Caco-2 (cell line): ENCODE measurements around the gene PHC3. TPM values are rescaled to one million over a fixed set of nuclear protein-coding genes. Genes with fewer than 3 reads are reported as not detected.

Experiments used
- BruUV-seq: library from RNA; stranded (reverse); fragments of 400-500 nt; replicated peaks from 2 replicates; lab custom pipeline; 2021; lab: Mats Ljungman, UMichigan
- CTCF ChIA-PET: fragments of 300-600 bp; sonication (Branson Sonifier 250); formaldehyde crosslinking; loops from one replicate; lab custom pipeline; 2022; ENCODE audit warnings: antibody characterized with exemption; lab: Charles Lee
- POLR2A ChIA-PET: fragments of 300-600 bp; sonication (Branson Sonifier 250); formaldehyde crosslinking; loops from one replicate; lab custom pipeline; 2022; ENCODE audit warnings: antibody characterized with exemption; lab: Charles Lee
- DNase-seq, 2 experiments: peaks; one replicate each; pipeline versions ENCODE4 v3.0.0 to v3.0.0-alpha.2; 2020 to 2022
- H3K27me3 ChIP-seq: replicated peaks from 2 replicates; pipeline ENCODE4 v1.6.0; 2011; ENCODE audit warnings: low read length; ENCODE audit not compliant: control insufficient read depth, insufficient read depth
- H3K36me3 ChIP-seq: 2 replicates; pipeline ENCODE4 v1.5.1; 2011; ENCODE audit warnings: low read length; ENCODE audit not compliant: control insufficient read depth, insufficient read depth
- H3K4me1 ChIP-seq: fragments of 250-450 bp; sonication (Bioruptor Pico); 2 replicates; pipeline ENCODE4 v1.5.1; 2020; ENCODE audit warnings: mild to moderate bottlenecking
- H3K4me3 ChIP-seq: 2 replicates; pipeline ENCODE4 v1.5.1; 2011; ENCODE audit warnings: low read depth, mild to moderate bottlenecking, control low read depth, low read length
- H3K9me3 ChIP-seq: fragments of 250-450 bp; sonication (Bioruptor Pico); 2 replicates; pipeline ENCODE4 v1.5.1; 2020; ENCODE audit warnings: mild to moderate bottlenecking, moderate library complexity
- H3K27ac Mint-ChIP-seq: one replicate; pipeline ENCODE4 v1.8.0; 2022; ENCODE audit warnings: mixed read lengths; ENCODE audit not compliant: unreplicated experiment
- H3K27me3 Mint-ChIP-seq: one replicate; pipeline ENCODE4 v1.8.0; 2022; ENCODE audit warnings: mixed read lengths; ENCODE audit not compliant: insufficient read depth, unreplicated experiment
- H3K36me3 Mint-ChIP-seq: one replicate; pipeline ENCODE4 v1.8.0; 2022; ENCODE audit warnings: mild to moderate bottlenecking, mixed read lengths; ENCODE audit not compliant: insufficient read depth, unreplicated experiment
- H3K4me1 Mint-ChIP-seq: one replicate; pipeline ENCODE4 v1.8.0; 2022; ENCODE audit warnings: low read depth, mixed read lengths; ENCODE audit not compliant: unreplicated experiment
- H3K4me3 Mint-ChIP-seq: one replicate; pipeline ENCODE4 v1.8.0; 2022; ENCODE audit warnings: mild to moderate bottlenecking, moderate library complexity, mixed read lengths; ENCODE audit not compliant: unreplicated experiment
- H3K9me3 Mint-ChIP-seq: one replicate; pipeline ENCODE4 v1.8.0; 2022; ENCODE audit warnings: mixed read lengths; ENCODE audit not compliant: unreplicated experiment
- intact Hi-C: fragments of 100-400 bp; cut with micrococcal nuclease; formaldehyde crosslinking; loops from one replicate; pipeline ENCODE4 v1.10.0; 2022; ENCODE audit not compliant: unreplicated experiment
- total RNA-seq: library from RNA; stranded (reverse); gene quantifications from 2 replicates; pipeline ENCODE4 v1.2.3, GENCODE V29; 2022
- TF ChIP-seq, protein P1 (sequence below), 2 experiments: fragments of 200-600 bp in 1 of 2; IDR thresholded peaks; 1 replicate in 1 of 2; 2 replicates in 1 of 2; pipeline versions ENCODE4 v1.5.1 to v1.8.0; 2011 to 2022; ENCODE audit warnings: antibody characterized with exemption in 1 of 2, control low read depth in 1 of 2, inconsistent platforms in 1 of 2, low read depth in 1 of 2, low read length in 1 of 2, mild to moderate bottlenecking in 1 of 2, moderate library complexity in 1 of 2; ENCODE audit not compliant: insufficient read depth in 1 of 2, severe bottlenecking in 1 of 2, unreplicated experiment in 1 of 2

The PHC3 gene
- total RNA-seq, 1 experiment from 2014 or later, result 29.8 TPM

GRCh38 chr3:170137986-170138385 is 43.5 kb downstream of the PHC3 start:
- Mint-ChIP-seq H3K4me3 (no peak overlapping the region), H3K9me3 (no peaks in the 10 kb centered on the region), H3K27me3 (no peaks in the 10 kb centered on the region), H3K36me3 (peaks cover 21% of the 10 kb centered on the region), H3K27ac (no peak overlapping the region), H3K4me1 (peaks cover 10% of the 10 kb centered on the region)
- Histone ChIP-seq H3K4me3 (no peak overlapping the region), H3K36me3 (no peaks in the 10 kb centered on the region), H3K9me3 (no peaks in the 10 kb centered on the region), H3K27me3 (no peaks in the 10 kb centered on the region), H3K4me1 (peaks cover 8% of the 10 kb centered on the region; the same call in 1 of the 2 replicates)
- BruUV-seq, result no TSS peak
- intact Hi-C loops, result no loop called here
- TF ChIP-seq, protein P1, sequence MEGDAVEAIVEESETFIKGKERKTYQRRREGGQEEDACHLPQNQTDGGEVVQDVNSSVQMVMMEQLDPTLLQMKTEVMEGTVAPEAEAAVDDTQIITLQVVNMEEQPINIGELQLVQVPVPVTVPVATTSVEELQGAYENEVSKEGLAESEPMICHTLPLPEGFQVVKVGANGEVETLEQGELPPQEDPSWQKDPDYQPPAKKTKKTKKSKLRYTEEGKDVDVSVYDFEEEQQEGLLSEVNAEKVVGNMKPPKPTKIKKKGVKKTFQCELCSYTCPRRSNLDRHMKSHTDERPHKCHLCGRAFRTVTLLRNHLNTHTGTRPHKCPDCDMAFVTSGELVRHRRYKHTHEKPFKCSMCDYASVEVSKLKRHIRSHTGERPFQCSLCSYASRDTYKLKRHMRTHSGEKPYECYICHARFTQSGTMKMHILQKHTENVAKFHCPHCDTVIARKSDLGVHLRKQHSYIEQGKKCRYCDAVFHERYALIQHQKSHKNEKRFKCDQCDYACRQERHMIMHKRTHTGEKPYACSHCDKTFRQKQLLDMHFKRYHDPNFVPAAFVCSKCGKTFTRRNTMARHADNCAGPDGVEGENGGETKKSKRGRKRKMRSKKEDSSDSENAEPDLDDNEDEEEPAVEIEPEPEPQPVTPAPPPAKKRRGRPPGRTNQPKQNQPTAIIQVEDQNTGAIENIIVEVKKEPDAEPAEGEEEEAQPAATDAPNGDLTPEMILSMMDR (IDR thresholded peaks at IDR 0.05; ENCODE audit: insufficient read depth in 1 of 2, low read depth in 1 of 2, low read length in 1 of 2, severe bottlenecking in 1 of 2, unreplicated experiment in 1 of 2), result no peak
- CTCF ChIA-PET, result no interaction called here
- DNase-seq, result no peak
- POLR2A ChIA-PET, result no interaction called here

- BruUV-seq, result no TSS peak
- Mint-ChIP-seq H3K27ac (no peak overlapping the region), H3K9me3 (no peaks in the 10 kb centered on the region), H3K4me1 (peaks cover 10% of the 10 kb centered on the region), H3K27me3 (no peaks in the 10 kb centered on the region), H3K36me3 (peaks cover 40% of the 10 kb centered on the region), H3K4me3 (no peak overlapping the region)
- Histone ChIP-seq H3K9me3 (no peaks in the 10 kb centered on the region), H3K4me3 (no peak overlapping the region), H3K27me3 (no peaks in the 10 kb centered on the region), H3K36me3 (peaks cover 5% of the 10 kb centered on the region; the same call in 1 of the 2 replicates), H3K4me1 (peaks cover 8% of the 10 kb centered on the region; the same call in 1 of the 2 replicates)
- TF ChIP-seq, protein P1 (IDR thresholded peaks at IDR 0.05; ENCODE audit: insufficient read depth in 1 of 2, low read depth in 1 of 2, low read length in 1 of 2, severe bottlenecking in 1 of 2, unreplicated experiment in 1 of 2), result no peak
- intact Hi-C loops, result no loop called here
- ChIA-PET CTCF (no interaction called here), POLR2A (no interaction called here)
- DNase-seq, result no peak
These were observed 49.2 kb downstream of the PHC3 start for GRCh38 chr3:170132335-170132734.

DNA sequence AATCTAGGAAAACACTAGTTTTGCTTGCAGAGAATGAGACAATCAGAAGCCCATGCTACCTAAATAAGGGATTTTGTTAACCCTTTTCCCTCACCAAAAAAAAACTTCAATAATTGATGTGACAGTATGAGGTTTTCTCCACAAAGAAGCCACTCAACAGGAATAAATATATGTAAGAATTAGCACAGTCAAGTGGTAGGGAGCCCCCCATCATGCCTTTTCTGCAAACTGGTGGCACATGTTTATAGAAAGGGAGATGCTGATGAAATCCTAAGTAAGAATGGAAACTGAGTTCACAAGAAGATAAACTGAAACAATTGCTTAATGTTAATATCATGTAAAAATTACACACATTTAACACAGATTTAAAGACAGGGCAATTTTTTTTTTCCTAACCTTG is 51.0 kb downstream of the PHC3 start:
- Mint-ChIP-seq H3K4me3 (no peak overlapping the region), H3K4me1 (peaks cover 5% of the 10 kb centered on the region), H3K27me3 (no peaks in the 10 kb centered on the region), H3K27ac (no peak overlapping the region), H3K36me3 (peaks cover 31% of the 10 kb centered on the region), H3K9me3 (no peaks in the 10 kb centered on the region)
- DNase-seq, result no peak
- Histone ChIP-seq H3K4me3 (no peak overlapping the region), H3K4me1 (no peaks in the 10 kb centered on the region), H3K9me3 (no peaks in the 10 kb centered on the region), H3K27me3 (no peaks in the 10 kb centered on the region), H3K36me3 (peaks cover 5% of the 10 kb centered on the region; the same call in 1 of the 2 replicates)
- BruUV-seq, result no TSS peak
- intact Hi-C loops, result no loop called here
- POLR2A ChIA-PET, result no interaction called here
- TF ChIP-seq, protein P1 (IDR thresholded peaks at IDR 0.05; ENCODE audit: insufficient read depth in 1 of 2, low read depth in 1 of 2, low read length in 1 of 2, severe bottlenecking in 1 of 2, unreplicated experiment in 1 of 2), result no peak
- CTCF ChIA-PET, result no interaction called here
